HG03175 (cell line): ENCODE data around the gene DNAJC3.
"Not testable (repeated sequence)": the region's sequence is repeated elsewhere in the genome, so short reads cannot be mapped to it uniquely, and the experiment has no call there.

ENCODE experiments used
- ATAC-seq: cut with Tn5 transposase; IDR thresholded peaks from one replicate; pipeline ENCODE4 v1.9.1; 2021; ENCODE audit warnings: mild to moderate bottlenecking, moderate library complexity; ENCODE audit not compliant: unreplicated experiment

DNAJC3 gene

DNA sequence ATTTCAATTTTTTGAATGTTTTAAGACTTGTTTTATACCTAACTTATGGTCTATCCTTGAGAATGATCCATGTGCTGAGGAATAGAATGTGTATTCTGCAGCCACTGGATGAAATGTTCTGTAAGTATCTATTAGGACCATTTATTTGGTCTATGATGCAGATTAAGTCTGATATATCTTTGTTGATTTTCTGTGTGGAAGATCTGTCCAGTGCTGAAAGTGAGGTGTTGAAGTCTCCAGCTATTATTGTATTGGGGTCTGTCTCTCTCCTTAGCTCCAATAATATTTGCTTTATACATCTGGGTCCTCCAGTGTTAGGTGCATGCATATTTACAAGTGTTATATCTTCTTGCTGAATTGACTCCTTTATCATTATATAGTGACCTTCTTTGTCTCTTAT lies 9.7 kb upstream of the DNAJC3 start:
- not testable (repeated sequence) for ATAC-seq

DNA sequence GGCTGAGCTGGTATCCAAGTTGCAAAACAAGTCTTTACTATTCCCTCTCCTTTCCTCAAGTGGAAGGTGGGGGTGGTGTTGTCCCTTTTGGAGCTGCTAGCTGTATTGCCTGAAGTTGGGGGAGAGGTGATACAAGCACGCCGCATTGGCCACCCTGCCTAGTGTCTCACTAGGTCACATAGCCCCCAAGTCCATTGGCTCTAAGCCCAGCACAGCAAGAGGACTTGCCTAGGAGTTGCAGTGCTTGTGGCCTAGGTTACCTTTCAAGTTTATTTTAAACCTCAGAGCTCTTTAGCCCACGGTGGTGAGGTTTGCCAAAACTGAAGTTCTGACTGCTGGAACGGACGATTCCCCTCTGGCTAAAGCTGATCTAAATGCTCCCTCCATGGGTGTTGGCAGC lies 5.3 kb upstream of the DNAJC3 start:
- ATAC-seq, result no peak

DNA sequence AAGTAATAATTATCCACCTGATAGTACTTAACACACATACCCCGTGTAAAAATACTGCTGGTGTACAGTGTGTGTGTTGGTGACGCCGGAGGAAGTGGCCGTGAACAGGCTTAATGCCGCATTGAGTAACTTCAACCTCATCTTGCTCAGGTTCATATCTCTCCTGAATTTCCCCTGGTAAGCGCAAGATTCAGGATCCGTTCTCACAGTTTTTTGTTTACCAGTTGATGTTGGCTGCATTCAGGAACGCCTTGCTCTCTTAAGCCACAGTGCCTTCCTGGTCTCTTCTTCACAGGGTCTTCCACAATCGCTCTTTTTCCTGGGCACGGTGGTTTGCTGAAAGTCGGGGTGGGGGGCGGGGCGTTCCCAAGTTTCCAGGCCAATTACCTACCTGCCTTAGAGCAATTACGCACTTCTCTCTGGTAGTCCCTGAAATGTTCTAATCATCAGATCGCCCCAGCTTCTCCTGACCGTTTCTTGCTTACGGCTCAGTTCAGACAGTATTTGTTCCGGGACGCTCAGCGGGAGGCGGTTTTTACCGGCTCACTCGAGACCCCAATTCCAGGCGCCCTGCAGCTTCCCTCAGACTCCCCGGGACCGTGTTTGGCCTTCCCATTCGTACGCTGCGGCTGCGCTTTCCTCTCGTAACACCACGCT lies 706 bp upstream of the DNAJC3 start:
- peak; percentile 12 for ATAC-seq

DNA sequence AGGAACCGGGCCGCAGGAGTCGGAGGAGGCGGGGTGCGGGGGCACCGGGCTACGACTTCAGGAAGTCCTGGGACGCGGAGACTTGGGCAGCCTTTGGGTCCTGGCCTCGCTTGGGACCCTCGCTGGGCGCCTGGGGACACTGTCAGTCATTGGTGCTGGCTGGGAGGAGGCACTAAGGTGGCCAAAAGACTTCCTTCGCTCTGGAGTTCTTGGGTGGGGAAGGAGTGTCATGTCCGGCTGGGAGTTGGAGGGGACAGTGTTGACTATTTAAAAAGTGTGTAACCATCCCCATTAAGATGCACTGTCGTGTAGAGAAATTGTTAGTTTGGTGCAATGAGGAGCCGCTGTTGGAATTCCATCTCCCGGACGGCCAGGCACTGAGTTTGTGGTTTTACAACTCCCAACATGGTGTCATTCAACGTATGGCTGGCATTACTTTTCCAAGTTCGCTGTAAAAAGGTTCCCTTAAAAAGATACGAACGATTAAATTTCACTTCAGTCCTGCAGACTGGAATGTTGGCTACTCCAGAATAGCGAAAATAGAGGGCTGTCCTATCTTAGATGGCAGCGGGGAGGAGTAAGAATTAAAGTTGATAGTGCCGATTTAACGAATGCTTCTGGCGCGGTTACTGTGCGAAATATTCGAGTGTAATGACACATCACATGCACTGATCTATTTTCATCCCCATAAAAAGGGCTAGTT lies 776 bp downstream of the DNAJC3 start:
- ATAC-seq, result no peak

- ATAC-seq, result no peak
These were observed 2.0 kb downstream of the DNAJC3 start for GRCh38 chr13:95678967-95679366.

DNA sequence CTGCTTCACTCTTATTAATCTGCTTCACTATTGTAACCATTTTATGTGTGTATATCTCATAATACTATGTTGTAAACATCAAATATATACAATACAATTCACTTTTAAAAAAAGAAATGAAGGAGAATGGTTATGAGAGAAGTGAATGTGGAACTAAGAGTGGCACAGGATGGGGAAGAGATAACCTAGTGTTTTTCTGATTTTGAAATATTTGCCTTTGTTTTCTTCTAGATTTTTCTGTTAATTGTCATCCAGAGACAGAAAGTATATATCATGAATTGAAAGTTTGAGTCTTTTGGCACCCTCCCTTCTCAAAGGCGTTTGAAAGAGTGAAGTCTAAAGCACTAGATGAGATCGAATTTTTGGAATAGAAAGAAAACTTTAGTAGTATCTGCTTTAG lies 2.8 kb downstream of the DNAJC3 start:
- no peak for ATAC-seq

DNA sequence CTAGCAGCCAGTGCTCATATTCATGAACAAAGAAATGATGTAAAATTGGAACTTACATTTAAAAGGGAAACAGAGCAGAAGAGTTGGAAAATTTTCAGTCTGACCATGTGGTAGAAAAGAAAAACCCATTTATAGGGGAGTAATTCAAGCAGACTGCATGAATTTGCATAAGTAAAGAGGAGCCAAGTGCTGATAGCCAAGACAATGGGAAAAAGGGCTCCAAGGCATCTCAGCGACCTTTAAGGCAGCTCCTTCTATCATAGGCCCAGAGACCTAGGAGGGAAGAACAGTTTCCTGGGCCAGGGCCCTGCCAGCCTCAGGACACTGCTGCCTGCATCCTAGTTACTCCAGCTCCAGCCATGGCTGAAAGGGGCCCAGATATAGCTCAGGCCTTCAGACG lies 7.5 kb downstream of the DNAJC3 start:
- no peak for ATAC-seq

DNA sequence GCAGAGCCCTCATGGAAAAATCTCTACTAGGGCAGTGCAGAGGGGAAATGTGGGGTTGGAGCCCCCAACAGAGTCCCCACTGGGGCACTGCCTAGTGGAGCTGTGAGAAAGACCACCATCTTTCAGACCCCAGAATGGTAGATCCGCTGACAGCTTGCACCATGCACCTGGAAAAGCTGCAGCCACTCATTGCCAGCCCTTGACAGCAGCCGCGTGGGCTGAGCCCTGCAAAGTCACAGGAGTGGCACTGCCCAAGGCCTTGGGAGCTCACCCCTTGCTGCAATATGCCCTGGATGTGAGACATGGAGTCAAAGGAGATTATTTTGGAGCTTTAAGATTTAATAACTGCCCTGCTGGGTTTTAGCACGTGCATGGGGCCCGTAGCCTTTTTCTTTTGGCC lies 8.0 kb downstream of the DNAJC3 start:
- ATAC-seq, result not testable (repeated sequence)

GRCh38 chr13:95689582-95689926 lies 12.6 kb downstream of the DNAJC3 start:
- ATAC-seq, result no peak

- ATAC-seq, result not testable (repeated sequence)
These were observed 14.0 kb downstream of the DNAJC3 start for GRCh38 chr13:95690986-95691385.

- no peak for ATAC-seq
These were observed 20.2 kb downstream of the DNAJC3 start for GRCh38 chr13:95697052-95697680.

- ATAC-seq, result no peak
These were observed 21.3 kb downstream of the DNAJC3 start for GRCh38 chr13:95698047-95698749.

DNA sequence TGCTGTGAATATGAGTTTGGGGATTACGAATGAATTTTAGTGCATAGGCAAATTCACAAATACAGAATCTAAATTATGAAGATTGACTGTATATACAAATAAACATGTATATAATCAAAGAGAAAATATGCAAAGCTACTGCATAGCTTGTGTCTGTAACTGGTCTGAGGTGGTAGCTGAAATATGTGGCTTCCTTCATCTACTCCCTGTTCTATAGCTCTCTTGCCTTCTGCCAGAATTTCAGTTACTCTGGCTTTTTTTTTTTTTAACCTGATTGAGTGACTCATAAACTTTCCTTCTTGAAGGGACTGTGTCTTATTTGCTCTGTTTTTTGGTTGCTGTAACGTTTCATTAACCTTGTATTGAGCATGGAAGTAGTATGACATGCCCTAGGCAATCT lies 26.6 kb downstream of the DNAJC3 start:
- no peak for ATAC-seq

GRCh38 chr13:95704510-95704909 lies 27.6 kb downstream of the DNAJC3 start:
- no peak for ATAC-seq

GRCh38 chr13:95706356-95706755 lies 29.4 kb downstream of the DNAJC3 start:
- ATAC-seq, result no peak

- ATAC-seq, result no peak
These were observed 30.1 kb downstream of the DNAJC3 start for GRCh38 chr13:95707035-95707434.

- no peak for ATAC-seq
These were observed 30.8 kb downstream of the DNAJC3 start for GRCh38 chr13:95707442-95708390.

GRCh38 chr13:95708391-95708774 lies 31.4 kb downstream of the DNAJC3 start:
- ATAC-seq, result no peak

GRCh38 chr13:95708811-95709500 lies 32.0 kb downstream of the DNAJC3 start:
- ATAC-seq, result no peak

DNA sequence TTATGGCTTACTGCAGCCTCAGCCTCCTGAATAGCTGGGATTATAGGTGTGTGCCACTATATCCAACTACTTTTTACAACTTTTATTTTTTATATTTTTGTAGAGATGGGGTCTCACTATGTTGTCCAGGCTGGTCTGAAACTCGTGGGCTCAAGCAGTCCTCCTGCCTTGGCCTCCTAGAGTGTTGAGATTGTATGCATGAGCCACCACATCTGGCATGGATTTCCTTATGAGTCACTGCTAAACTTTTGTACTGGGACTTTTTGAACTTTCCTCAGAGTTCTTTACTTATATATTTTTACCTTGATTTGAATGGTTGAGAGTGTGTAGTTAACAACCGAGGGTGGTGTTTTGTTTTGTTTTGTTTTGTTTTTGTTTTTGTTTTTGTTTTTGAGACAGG lies 33.4 kb downstream of the DNAJC3 start:
- no peak for ATAC-seq
